Astrocyte of the spinal cord (primary cell): ENCODE measurements around the gene FRS2.

Source experiments
- DNase-seq: peaks from one replicate; pipeline ENCODE4 v3.0.0; 2011; ENCODE audit warnings: low read depth, low spot score
- H3K4me3 ChIP-seq: 2 replicates; pipeline ENCODE4 v1.5.1; 2011; ENCODE audit warnings: low read depth, mild to moderate bottlenecking, low read length, moderate library complexity
- CTCF ChIP-seq: IDR thresholded peaks from 2 replicates; pipeline ENCODE4 v1.5.1; 2012; ENCODE audit warnings: low read depth, mild to moderate bottlenecking, low read length, inconsistent platforms
- in situ Hi-C: cut with HindIII; loops from 2 replicates; pipeline ENCODE4 v1.10.0; 2017; ENCODE audit warnings: low sequenced_read_pairs

FRS2 gene

DNA sequence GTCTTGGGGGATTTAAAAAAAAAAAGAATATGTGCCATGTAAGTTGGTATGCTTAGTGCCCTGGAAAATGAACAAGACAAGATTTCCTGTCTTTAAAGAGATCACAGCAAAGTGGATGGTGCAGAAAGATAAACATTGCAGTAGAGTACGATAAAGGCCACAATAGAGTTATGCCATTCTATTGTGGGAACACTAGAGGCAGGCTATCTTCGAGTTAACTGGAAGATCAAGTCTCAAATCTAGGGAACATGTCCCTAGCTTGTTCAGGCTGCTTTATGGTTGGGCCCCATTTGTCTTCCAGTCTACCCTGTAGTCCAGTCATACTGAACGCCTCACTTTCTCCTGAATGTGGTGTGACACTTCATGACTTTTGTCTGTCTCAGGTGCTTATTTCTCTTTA, 96.4 kb downstream of the FRS2 start:
- in situ Hi-C loops = no loop called here

DNA sequence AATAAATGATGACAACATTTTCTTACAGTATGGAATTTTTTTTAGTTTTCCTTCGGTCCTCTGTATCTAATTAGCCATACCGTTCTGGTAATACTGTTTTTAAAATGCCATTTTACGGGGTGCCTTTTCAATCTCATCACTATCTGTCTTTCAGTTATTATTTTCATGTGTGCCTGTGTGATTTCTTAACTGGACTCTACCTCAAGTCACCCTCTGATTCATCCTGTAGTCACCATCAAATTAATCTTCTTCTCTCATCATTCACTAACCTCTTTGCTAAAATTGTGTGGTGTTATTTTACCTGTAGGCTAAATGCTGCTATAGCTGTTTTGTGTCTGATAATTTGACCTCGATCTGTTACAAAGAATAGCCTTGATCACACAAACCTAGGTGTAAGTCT, 99.0 kb downstream of the FRS2 start:
- TF ChIP-seq CTCF = no peak
- in situ Hi-C loops = no loop called here
- H3K4me3 ChIP-seq = no peak overlapping the region
- DNase-seq = peak; percentile 17

More for the DNA sequence above, 96.4 kb downstream of the FRS2 start:
- TF ChIP-seq CTCF = peak; percentile 4
- no peak overlapping the region for H3K4me3 ChIP-seq
- DNase-seq = no peak

GRCh38 chr12:69570000-69570516, 99.9 kb downstream of the FRS2 start:
- no peak for TF ChIP-seq CTCF
- no peak overlapping the region for H3K4me3 ChIP-seq
- DNase-seq = peak; percentile 34
- in situ Hi-C loops = no loop called here

DNA sequence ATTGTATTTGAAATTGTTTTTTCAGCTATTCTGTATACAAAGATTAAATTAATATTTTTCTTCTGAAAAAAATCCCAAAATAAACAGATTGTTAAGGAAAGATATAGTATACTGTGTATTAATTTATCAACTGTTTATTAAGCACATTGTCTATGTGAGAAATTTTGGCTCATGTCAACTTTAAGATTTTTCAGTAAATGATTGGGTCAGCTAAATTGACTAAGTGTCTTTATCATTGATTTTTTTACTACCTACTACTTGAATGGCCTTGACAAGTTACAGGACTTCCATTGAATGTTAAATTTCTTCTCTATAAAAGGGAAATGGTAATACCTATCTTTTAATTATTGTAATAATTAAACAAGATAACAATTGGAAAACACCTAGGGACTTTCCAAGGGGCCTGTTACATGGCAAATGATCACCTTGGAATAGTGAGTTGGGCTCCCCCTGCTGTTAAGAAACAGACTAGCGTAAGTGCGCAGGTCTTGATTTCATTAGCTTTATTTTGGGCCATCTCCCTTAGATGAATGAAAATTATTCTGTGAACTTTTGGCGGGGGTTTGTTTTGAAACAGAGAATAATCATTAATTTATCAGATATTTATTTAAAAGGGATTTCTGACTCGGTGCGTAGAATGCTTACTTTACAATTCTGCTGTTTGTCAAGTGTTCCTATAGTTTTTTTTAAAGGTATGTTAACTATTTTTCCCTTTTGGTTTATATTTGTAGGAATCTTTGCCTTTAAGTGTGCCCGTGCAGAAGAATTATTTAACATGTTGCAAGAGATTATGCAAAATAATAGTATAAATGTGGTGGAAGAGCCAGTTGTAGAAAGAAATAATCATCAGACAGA, 100.6 kb downstream of the FRS2 start:
- no peak overlapping the region for H3K4me3 ChIP-seq
- peak; percentile 81 for TF ChIP-seq CTCF
- in situ Hi-C loops = no loop called here
- peak; percentile 76 for DNase-seq

GRCh38 chr12:69575346-69575745, 105.2 kb downstream of the FRS2 start:
- DNase-seq = no peak
- no peak overlapping the region for H3K4me3 ChIP-seq
- TF ChIP-seq CTCF = no peak
- in situ Hi-C loops = loop anchor here (25.0 kb wide), 1 partner anchor 188 kb away; no protein-coding TSS in a partner anchor

DNA sequence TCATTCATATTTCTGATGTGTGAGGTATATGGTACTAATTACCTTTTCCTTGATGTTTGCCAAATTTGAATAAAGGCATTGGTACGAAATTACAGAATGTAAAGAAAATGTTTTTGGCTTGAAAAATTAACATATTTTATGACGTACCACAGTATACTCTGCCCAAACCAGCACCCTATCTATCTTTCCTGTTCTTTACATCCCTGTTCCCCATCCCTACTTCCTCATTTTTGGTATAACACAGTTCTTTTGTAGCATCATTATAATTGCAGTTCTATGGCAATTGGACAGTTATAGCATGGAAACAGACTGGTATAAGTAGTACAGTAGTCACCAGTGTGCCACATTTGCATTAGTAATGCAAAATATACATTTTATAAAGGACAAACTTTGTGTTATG, 108.1 kb downstream of the FRS2 start:
- TF ChIP-seq CTCF = no peak
- no peak overlapping the region for H3K4me3 ChIP-seq
- DNase-seq = no peak
- in situ Hi-C loops = loop anchor here (25.0 kb wide), 1 partner anchor 191 kb away; no protein-coding TSS in a partner anchor
